Measurements from ENCODE around the gene USE1.
A peak's percentile ranks its signal among the peaks of the same experiment; 100 is the strongest.

The USE1 gene

DNA sequence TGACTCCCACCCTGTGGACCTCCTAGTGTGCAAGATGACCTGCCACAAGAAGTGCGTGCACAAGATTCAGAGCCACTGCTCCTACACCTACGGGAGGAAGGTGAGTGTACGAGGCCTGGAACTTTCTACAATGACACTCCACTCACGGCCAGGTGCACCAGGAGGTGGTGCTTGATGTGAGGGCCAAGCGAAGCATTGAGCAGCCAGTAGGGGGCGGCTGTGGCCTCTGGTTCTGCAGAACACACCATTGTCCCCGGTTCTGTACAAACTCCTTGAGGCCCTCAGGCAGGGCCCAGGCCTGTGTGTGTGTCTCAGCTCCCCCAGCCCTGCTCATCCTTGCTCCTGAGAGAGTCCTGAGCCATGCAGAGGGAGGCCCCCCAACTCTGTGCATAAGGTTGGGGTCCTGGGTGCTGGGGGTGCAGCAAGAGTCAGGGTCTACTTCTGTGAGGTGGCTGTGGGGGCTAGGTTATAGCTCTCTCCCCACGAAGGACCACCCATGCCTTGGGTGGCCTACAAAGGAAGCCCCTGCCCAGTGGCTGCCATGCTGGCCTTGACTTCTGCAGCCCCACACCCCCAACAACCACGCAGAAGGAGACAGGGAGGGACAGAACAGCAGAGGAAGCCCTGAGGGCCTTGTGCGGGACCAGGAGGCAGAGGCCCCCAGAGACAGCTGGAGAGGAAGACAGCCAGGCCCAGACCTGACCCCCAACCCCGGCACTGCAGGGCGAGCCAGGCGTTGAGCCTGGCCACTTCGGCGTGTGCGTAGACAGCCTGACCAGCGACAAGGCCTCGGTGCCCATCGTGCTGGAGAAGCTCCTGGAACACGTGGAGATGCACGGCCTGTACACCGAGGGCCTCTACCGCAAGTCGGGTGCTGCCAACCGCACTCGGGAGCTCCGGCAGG lies 9.7 kb upstream of the USE1 start:
- no peak overlapping the region for H3K27ac ChIP-seq
- TF ChIP-seq, protein P1, sequence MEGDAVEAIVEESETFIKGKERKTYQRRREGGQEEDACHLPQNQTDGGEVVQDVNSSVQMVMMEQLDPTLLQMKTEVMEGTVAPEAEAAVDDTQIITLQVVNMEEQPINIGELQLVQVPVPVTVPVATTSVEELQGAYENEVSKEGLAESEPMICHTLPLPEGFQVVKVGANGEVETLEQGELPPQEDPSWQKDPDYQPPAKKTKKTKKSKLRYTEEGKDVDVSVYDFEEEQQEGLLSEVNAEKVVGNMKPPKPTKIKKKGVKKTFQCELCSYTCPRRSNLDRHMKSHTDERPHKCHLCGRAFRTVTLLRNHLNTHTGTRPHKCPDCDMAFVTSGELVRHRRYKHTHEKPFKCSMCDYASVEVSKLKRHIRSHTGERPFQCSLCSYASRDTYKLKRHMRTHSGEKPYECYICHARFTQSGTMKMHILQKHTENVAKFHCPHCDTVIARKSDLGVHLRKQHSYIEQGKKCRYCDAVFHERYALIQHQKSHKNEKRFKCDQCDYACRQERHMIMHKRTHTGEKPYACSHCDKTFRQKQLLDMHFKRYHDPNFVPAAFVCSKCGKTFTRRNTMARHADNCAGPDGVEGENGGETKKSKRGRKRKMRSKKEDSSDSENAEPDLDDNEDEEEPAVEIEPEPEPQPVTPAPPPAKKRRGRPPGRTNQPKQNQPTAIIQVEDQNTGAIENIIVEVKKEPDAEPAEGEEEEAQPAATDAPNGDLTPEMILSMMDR (IDR thresholded peaks at IDR 0.05), result peak; percentile 39
- no peak overlapping the region for H3K4me3 ChIP-seq
- DNase-seq (ENCODE audit: low spot score), result no peak

DNA sequence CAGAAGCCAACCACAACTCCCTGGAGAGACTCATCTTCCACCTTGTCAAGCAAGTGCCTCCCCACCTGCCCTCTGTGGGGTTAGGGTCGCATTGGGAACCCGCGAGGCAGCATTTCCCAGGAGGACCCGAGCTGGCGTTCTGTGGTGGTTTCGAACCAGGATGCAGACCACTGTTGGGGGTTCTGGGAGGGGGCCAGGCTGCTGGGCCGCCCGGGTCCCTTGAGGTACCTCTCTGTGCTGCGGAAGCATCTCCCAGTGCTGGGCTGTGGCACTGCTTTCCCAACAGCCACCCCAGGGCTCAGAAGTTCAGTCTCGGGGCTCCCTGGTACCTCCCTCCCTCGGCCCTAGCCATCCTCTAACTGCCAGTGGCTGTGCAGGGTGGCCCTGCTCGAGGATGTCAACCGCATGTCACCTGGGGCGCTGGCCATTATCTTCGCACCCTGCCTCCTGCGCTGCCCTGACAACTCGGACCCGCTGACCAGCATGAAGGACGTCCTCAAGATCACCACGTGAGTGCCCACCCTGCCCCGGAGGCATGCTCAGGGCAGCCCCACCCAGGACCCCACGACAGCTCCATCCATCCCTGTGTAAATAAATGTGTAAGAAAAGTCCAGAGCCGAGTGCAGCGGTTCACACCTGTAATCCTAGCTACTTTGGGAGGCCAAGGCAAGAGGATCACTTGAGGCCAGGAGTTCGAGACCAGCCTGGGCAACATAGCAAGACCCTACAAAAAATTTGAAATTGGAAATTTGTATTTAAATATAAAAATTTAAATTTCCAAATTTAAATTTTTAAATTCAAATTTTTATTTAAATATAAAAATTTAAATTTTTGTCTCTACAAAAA lies 8.2 kb upstream of the USE1 start:
- Histone ChIP-seq H3K27ac (no peak overlapping the region), H3K4me3 (no peak overlapping the region)
- DNase-seq (ENCODE audit: low spot score), result no peak
- TF ChIP-seq, protein P1 (IDR thresholded peaks at IDR 0.05), result no peak

DNA sequence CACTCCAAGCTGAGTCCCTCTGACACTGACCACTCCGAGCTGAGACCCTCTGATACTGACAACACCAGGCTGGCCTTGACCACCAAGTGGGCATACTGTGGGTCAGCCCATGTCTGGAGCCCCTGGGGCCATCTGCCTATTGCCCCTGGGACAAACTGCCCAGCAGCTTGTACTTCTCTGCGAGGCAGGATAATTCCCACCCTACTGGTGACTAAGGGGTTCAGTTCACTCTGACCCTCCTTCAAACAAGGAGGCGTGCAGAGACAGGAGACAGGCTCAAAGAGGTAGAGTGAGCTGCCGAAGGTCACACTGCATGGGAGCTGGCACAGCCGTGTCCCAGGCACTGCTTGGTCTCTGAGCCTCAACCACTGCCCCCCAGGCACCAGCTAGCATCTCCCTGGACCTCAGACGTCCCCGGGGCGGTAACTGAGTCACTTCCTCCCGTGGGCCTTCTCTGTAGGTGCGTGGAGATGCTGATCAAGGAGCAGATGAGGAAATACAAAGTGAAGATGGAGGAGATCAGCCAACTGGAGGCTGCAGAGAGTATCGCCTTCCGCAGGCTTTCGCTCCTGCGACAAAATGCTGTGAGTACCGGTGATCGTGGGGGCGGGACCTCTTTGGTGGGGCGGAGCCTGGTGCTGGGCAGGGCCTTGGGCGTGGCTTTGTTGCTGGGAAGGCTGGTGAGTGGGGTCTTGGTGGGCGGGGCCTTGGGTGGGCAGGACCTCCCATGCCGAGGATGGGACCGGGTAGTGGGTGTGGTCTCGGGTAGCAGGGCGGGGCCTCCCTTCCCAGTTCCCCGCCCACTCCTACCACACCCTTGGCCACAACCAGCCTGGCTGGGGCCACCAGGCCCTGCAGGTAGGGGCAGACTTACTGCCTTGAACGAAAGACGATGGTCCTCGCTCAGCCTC lies 5.8 kb upstream of the USE1 start:
- Histone ChIP-seq H3K27ac (no peak overlapping the region), H3K4me3 (no peak overlapping the region)
- TF ChIP-seq, protein P1 (IDR thresholded peaks at IDR 0.05), result no peak
- DNase-seq (ENCODE audit: low spot score), result no peak

DNA sequence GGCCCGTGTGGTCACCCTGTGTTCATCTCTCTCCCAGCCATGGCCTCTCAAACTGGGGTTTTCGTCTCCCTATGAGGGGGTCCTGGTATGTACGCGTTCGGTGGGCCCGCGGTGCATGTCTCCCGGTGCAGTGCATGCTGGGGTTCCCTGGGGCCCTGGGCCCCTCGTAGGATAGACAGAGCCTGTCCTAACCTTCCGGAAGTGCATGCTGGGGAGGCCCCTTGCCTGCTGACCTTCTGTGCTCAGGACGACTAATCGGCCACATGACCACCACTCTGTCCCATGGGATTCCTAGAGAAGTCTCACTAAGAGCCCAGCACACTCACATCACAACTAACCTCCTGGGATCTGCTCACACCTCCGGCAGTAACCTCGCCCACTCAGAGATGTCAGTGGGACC lies 4.9 kb upstream of the USE1 start:
- Histone ChIP-seq H3K4me3 (no peak overlapping the region), H3K27ac (no peak overlapping the region)
- no peak for DNase-seq (ENCODE audit: low spot score)
- TF ChIP-seq, protein P1 (IDR thresholded peaks at IDR 0.05), result no peak

DNA sequence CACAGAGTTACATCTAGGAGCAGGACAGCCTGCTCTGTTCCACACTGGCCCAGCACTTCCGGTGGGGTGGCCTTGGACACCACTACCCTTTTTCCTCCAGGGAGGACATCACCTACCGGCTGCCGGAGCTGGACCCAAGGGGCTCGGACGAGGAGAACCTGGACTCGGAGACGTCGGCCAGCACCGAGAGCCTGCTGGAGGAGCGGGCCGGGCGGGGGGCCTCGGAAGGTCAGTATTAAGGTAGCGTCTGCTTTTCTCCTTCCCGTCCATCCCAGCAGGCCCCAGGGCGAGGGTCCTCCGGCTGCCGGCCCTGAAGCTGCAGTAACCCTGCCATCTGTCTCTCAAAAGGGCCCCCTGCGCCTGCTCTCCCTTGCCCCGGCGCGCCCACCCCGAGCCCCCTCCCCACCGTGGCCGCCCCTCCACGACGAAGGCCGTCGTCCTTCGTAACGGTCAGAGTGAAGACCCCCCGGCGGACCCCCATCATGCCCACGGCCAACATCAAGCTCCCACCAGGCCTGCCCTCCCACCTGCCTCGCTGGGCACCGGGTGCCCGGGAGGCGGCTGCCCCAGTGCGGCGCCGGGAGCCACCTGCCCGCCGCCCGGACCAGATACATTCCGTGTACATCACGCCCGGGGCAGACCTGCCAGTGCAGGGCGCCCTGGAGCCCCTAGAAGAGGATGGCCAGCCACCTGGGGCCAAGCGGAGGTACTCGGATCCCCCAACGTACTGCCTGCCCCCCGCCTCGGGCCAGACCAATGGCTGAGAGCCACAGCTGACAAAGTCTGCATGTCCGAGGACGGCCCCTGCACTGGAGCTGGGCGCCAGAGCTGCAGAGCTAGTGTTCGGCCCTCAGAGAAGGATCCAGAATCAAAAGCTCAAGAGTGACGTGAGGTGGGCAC lies 3.4 kb upstream of the USE1 start:
- DNase-seq (ENCODE audit: low spot score), result no peak
- no peak overlapping the region for H3K4me3 ChIP-seq
- TF ChIP-seq, protein P1 (IDR thresholded peaks at IDR 0.05), result no peak
- H3K27ac ChIP-seq, result no peak overlapping the region

DNA sequence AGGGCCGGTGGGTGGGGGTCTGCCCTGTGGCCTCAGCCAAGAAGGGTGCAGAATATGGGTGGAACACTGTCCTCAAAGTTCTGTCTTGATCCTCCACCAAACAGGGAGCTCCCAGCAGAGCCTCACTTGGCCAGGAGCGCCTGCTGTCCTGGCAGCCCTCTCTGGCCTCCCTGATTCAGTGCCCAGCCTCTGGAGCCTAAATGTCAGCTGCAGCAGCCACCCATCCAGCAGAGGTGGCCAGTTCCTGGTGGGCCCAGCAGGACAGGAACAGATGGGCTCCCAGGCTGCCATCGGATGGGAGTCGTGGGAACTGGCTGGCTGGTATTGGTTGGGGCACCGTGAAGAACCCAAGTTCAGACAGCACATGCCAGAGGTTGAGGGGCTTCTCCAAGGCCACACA lies 1.8 kb upstream of the USE1 start:
- Histone ChIP-seq H3K4me3 (no peak overlapping the region), H3K27ac (no peak overlapping the region)
- no peak for DNase-seq (ENCODE audit: low spot score)
- TF ChIP-seq, protein P1 (IDR thresholded peaks at IDR 0.05), result no peak

Data from coronary artery (tissue), 2 donors.